OCI-LY1 (cell line): ENCODE data around the gene MAP7D1.
A peak's percentile ranks its signal among the peaks of the same experiment; 100 is the strongest.

Experiments used
- H2AFZ ChIP-seq: fragments of 200-600 bp; sonication (generic), shearing (Covaris generic); 2 replicates; pipeline ENCODE4 v1.6.0; 2014; ENCODE audit warnings: antibody characterized with exemption, mild to moderate bottlenecking, low read length
- H3F3A ChIP-seq: fragments of 200-600 bp; sonication (generic), shearing (Covaris generic); 2 replicates; pipeline ENCODE4 v1.6.0; 2014; ENCODE audit warnings: mild to moderate bottlenecking, antibody characterized with exemption, low read length, moderate library complexity; ENCODE audit not compliant: insufficient read depth
- H3K27ac ChIP-seq: fragments of 200-600 bp; sonication (generic); 2 replicates; pipeline ENCODE4 v1.5.1; 2014; ENCODE audit warnings: low read length, mixed run types, mild to moderate bottlenecking, low read depth; ENCODE audit not compliant: poor library complexity, severe bottlenecking
- H3K27me3 ChIP-seq: fragments of 200-600 bp; sonication (generic); 2 replicates; pipeline ENCODE4 v1.6.0; 2014; ENCODE audit warnings: antibody characterized with exemption, mild to moderate bottlenecking, low read length, moderate library complexity; ENCODE audit not compliant: insufficient read depth
- H3K36me3 ChIP-seq: fragments of 200-600 bp; sonication (generic); 2 replicates; pipeline ENCODE4 v1.6.1; 2014; ENCODE audit warnings: mild to moderate bottlenecking, antibody characterized with exemption, low read length, moderate library complexity, mixed read lengths; ENCODE audit not compliant: insufficient read depth
- H3K4me1 ChIP-seq: fragments of 200-600 bp; sonication (generic); 2 replicates; pipeline ENCODE4 v1.5.1; 2014; ENCODE audit warnings: mild to moderate bottlenecking, low read length, moderate library complexity; ENCODE audit not compliant: insufficient read depth, severe bottlenecking
- H3K4me2 ChIP-seq: fragments of 200-600 bp; sonication (generic), shearing (Covaris generic); 2 replicates; pipeline ENCODE4 v1.6.1; 2014; ENCODE audit warnings: low read length
- H3K4me3 ChIP-seq: fragments of 200-600 bp; sonication (generic); 2 replicates; pipeline ENCODE4 v1.5.1; 2014; ENCODE audit warnings: low read length, low read depth, mild to moderate bottlenecking, mixed read lengths; ENCODE audit not compliant: poor library complexity, severe bottlenecking
- H3K79me2 ChIP-seq: fragments of 200-600 bp; shearing (Covaris generic); 2 replicates; pipeline ENCODE4 v1.6.1; 2016; ENCODE audit warnings: mixed run types, low read length, mixed read lengths; ENCODE audit not compliant: insufficient read depth
- H3K9ac ChIP-seq: fragments of 200-600 bp; sonication (generic), shearing (Covaris generic); 2 replicates; pipeline ENCODE4 v1.6.1; 2014; ENCODE audit warnings: mild to moderate bottlenecking, low read length, mixed read lengths
- H3K9me2 ChIP-seq: fragments of 200-600 bp; sonication (generic), shearing (Covaris generic); 2 replicates; pipeline ENCODE4 v1.6.1; 2014; ENCODE audit warnings: low read depth, mild to moderate bottlenecking, low read length, mixed read lengths
- H3K9me3 ChIP-seq: fragments of 200-600 bp; shearing (Covaris generic); 2 replicates; pipeline ENCODE4 v1.6.1; 2014; ENCODE audit warnings: low read length, mixed read lengths
- H4K20me1 ChIP-seq: fragments of 200-600 bp; sonication (generic), shearing (Covaris generic); 2 replicates; pipeline ENCODE4 v1.6.0; 2016; ENCODE audit warnings: mild to moderate bottlenecking, low read length; ENCODE audit not compliant: insufficient read depth
- EZH2 ChIP-seq: fragments of 200-600 bp; sonication (generic), shearing (Covaris generic); IDR thresholded peaks from 2 replicates; pipeline ENCODE4 v1.8.0; 2017; ENCODE audit warnings: borderline replicate concordance, mixed run types, mild to moderate bottlenecking, antibody characterized with exemption, low read length, moderate library complexity, mixed read lengths
- TF ChIP-seq, protein P1 (sequence below): fragments of 200-600 bp; sonication (generic), shearing (Covaris generic); IDR thresholded peaks from 2 replicates; pipeline ENCODE4 v1.5.1; 2017; ENCODE audit warnings: mild to moderate bottlenecking, antibody characterized with exemption, low read length, moderate library complexity, mixed read lengths

The MAP7D1 gene

DNA sequence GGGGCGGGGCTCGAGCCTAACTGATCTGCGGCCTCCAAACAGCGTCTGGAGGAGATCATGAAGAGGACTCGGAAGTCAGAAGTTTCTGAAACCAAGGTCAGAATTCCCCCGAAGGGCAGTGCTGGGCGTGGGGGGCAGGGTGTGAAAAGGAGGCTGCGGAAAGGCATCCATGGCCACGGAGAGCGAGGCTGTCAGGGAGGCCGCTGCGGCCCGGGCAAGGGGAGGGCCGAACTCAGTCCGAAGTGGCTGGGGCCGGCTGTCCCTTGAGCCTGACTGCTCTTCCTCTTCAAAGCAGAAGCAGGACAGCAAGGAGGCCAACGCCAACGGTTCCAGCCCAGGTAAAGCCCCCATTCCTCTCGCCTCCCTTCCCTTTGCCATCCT lies 23.2 kb downstream of the MAP7D1 start:
- Histone ChIP-seq H3K27me3 (no peaks in the 10 kb centered on the region), H3K4me1 (peaks cover 17% of the 10 kb centered on the region), H3K79me2 (no peaks in the 10 kb centered on the region), H3F3A (no peaks in the 10 kb centered on the region), H3K4me2 (no peak overlapping the region), H4K20me1 (no peaks in the 10 kb centered on the region), H3K27ac (no peak overlapping the region), H2AFZ (no peak overlapping the region), H3K36me3 (peaks cover 63% of the 10 kb centered on the region), H3K9ac (no peak overlapping the region), H3K9me3 (no peaks in the 10 kb centered on the region), H3K4me3 (no peak overlapping the region), H3K9me2 (no peaks in the 10 kb centered on the region)
- TF ChIP-seq, protein P1, sequence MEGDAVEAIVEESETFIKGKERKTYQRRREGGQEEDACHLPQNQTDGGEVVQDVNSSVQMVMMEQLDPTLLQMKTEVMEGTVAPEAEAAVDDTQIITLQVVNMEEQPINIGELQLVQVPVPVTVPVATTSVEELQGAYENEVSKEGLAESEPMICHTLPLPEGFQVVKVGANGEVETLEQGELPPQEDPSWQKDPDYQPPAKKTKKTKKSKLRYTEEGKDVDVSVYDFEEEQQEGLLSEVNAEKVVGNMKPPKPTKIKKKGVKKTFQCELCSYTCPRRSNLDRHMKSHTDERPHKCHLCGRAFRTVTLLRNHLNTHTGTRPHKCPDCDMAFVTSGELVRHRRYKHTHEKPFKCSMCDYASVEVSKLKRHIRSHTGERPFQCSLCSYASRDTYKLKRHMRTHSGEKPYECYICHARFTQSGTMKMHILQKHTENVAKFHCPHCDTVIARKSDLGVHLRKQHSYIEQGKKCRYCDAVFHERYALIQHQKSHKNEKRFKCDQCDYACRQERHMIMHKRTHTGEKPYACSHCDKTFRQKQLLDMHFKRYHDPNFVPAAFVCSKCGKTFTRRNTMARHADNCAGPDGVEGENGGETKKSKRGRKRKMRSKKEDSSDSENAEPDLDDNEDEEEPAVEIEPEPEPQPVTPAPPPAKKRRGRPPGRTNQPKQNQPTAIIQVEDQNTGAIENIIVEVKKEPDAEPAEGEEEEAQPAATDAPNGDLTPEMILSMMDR, result no peak
- TF ChIP-seq EZH2, result no peak

GRCh38 chr1:36182734-36183133 lies 26.8 kb downstream of the MAP7D1 start:
- Histone ChIP-seq H3K36me3 (peaks cover 38% of the 10 kb centered on the region), H3K9me3 (no peaks in the 10 kb centered on the region), H3K4me2 (no peak overlapping the region), H3F3A (no peaks in the 10 kb centered on the region), H3K9ac (no peak overlapping the region), H3K9me2 (no peaks in the 10 kb centered on the region), H4K20me1 (no peaks in the 10 kb centered on the region), H2AFZ (no peak overlapping the region), H3K27me3 (no peaks in the 10 kb centered on the region), H3K4me3 (no peak overlapping the region), H3K27ac (no peak overlapping the region), H3K4me1 (no peaks in the 10 kb centered on the region), H3K79me2 (no peaks in the 10 kb centered on the region)
- TF ChIP-seq, protein P1, result no peak
- TF ChIP-seq EZH2, result no peak

DNA sequence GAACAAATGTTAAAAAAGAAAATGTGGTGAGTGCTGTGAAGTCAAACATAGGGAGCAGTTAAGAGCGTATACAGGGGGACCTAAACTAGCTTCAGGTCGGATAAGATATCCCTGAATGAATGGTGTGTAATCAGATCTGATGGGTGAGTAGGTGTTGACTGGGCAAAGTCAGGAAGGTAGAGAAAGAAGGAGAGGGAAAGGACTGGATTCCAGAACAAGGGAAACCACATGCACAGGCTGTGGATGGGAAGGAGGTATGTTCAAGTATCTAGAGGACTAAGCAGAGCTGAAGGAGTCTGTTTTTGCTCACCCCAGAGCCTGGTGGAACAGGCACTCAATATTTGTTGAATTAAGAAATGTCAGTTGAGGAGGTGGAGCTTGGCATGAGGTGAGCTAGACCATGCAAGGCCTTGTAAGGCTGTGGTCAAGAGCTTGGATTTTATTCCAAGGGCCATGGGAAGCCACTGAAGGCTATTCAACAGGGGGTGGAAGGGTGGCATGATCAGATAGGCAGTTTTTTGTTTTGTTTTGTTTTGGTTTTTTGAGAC lies 27.4 kb downstream of the MAP7D1 start:
- peaks cover 33% of the 10 kb centered on the region for H3K36me3 ChIP-seq
- H3K27ac ChIP-seq, result peak overlapping the region; percentile 33
- H3F3A ChIP-seq, result no peaks in the 10 kb centered on the region

More for the DNA sequence above, 27.4 kb downstream of the MAP7D1 start:
- Histone ChIP-seq H3K4me3 (no peak overlapping the region), H2AFZ (no peak overlapping the region), H3K9ac (no peak overlapping the region), H3K4me2 (no peak overlapping the region), H4K20me1 (no peaks in the 10 kb centered on the region), H3K9me2 (no peaks in the 10 kb centered on the region), H3K4me1 (no peaks in the 10 kb centered on the region), H3K79me2 (no peaks in the 10 kb centered on the region), H3K9me3 (no peaks in the 10 kb centered on the region), H3K27me3 (no peaks in the 10 kb centered on the region)
- TF ChIP-seq, protein P1, result no peak
- TF ChIP-seq EZH2, result no peak
